Activated CD4-positive, alpha-beta T cell treated with anti-CD3 and anti-CD28 coated beads for 36 hours (primary cell): ENCODE data around the gene FBLL1. TPM values are rescaled to one million over a fixed set of nuclear protein-coding genes. Genes with fewer than 3 reads are reported as not detected.

Source experiments
- ATAC-seq: fragments of 200-7000 bp; cut with Tn5 transposase; one replicate; pipeline ENCODE4 v1.10.0; 2021; ENCODE audit warnings: mild to moderate bottlenecking, moderate library complexity
- CTCF ChIA-PET: fragments of 350-600 bp; sonication (Branson Sonifier 250); formaldehyde crosslinking; loops from one replicate; lab custom pipeline; 2021; ENCODE audit warnings: antibody characterized with exemption; lab: Charles Lee
- POLR2A ChIA-PET: fragments of 350-600 bp; sonication (Branson Sonifier 250); formaldehyde crosslinking; loops from one replicate; lab custom pipeline; 2021; ENCODE audit warnings: antibody characterized with exemption, inconsistent platforms; lab: Charles Lee
- DNase-seq: peaks from one replicate; pipeline ENCODE4 v3.0.0-alpha.2; 2020
- H3K27ac Mint-ChIP-seq: one replicate; pipeline ENCODE4 v1.8.0; 2021; ENCODE audit warnings: mixed read lengths
- H3K27me3 Mint-ChIP-seq: one replicate; pipeline ENCODE4 v1.8.0; 2021; ENCODE audit warnings: mixed read lengths
- H3K36me3 Mint-ChIP-seq: one replicate; pipeline ENCODE4 v1.8.0; 2021; ENCODE audit warnings: low read depth, mixed read lengths
- H3K4me1 Mint-ChIP-seq: one replicate; pipeline ENCODE4 v1.8.0; 2021; ENCODE audit warnings: mixed read lengths
- H3K4me3 Mint-ChIP-seq: one replicate; pipeline ENCODE4 v1.8.0; 2021; ENCODE audit warnings: mild to moderate bottlenecking, moderate library complexity, mixed read lengths
- H3K9me3 Mint-ChIP-seq: one replicate; pipeline ENCODE4 v1.8.0; 2021; ENCODE audit warnings: low read depth, mixed read lengths
- intact Hi-C, 2 experiments: fragments of 100-400 bp; cut with DNase I in 1 of 2; cut with micrococcal nuclease in 1 of 2; formaldehyde crosslinking; loops; one replicate each; pipeline versions ENCODE4 v1.14.2 to v1.15.1; 2022 to 2024; cut with DNase I, micrococcal nuclease
- total RNA-seq, 2 experiments: library from RNA; stranded (reverse); gene quantifications; one replicate each; pipeline ENCODE4 v1.2.3, GENCODE V29; 2021

Gene FBLL1
- not detected for total RNA-seq

DNA sequence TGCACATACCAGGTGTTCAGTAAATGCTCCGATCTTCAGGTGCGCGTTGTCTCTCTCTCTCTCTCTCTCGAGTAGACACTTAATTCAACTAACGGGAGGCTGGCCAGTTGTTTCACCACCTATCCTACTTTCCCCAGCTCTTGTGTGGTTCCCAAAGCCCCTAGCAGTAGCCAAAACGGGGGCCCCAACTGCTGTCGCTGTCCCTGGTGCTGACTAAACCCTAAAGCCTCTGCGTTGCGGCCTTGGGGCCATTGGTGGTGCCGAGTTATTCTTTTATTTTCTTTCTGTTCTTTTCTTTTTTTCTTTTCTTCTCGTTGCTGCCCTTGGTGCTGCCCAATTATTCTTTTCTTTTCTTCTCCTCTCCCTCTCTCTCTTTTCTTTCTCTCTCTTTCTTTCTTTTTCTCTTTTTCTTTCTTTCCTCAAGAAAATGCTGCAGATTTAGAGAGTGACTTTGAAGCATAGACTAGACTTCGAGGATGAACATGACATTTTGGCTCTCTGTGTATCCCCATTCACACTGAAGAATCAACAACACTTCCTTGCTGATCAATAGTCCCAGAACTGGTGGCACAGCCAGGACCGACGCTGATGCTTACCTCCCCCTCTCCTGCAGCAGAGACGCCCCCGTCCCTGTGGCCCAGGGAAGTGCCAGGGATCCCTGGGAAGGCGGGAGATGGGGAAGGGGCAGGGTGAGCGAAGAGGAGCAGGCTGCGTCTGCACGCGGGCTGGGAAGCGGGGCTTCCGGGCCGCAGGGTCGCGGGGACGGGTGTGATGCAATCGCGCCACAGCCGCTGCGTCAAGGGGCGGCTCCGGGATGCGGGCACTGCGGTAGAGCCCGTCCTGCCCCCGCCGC is at the start of gene FBLL1:
Gene FBLL1, plus strand, starts transcription at position 785 of the 853 bp plus-strand sequence. CDS start 200 bp downstream, outside the sequence.
- H3K4me3 Mint-ChIP-seq = peak within 1 kb of the TSS; percentile 65
- CTCF ChIA-PET = no interaction called here
- H3K9me3 Mint-ChIP-seq = peaks cover 4% of the 10 kb centered on the region
- peak; percentile 26 for ATAC-seq
- H3K27me3 Mint-ChIP-seq = peaks cover 40% of the 10 kb centered on the region
- intact Hi-C loops = loop anchor here in 1 of 2 experiments (1.0 kb wide), 1 partner anchor 51 kb away; the partner anchor contains the start of gene PANK3
- H3K4me1 Mint-ChIP-seq = peaks cover 10% of the 10 kb centered on the region
- POLR2A ChIA-PET = no interaction called here
- DNase-seq = peak; percentile 55
- H3K36me3 Mint-ChIP-seq = peaks cover 5% of the 10 kb centered on the region
- no peak within 1 kb of the TSS for H3K27ac Mint-ChIP-seq

DNA sequence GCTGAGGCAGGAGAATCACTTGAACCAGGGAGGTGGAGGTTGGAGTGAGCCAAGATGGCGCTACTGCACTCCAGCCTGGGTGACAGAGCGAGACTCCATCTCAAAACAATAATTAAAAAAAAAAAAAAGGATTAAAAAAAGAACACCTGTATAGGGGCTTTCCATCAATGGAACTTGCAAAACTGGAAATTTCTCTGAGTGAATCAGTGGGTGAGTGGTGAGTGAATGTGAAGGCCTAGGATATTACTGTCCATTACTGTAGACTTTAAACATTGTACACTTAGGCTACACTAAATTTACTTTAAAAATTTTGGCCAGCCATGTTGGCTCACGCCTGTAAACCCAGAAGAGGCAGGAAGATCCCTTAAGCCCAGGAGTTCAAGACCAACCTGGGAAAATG is 48.5 kb upstream of the FBLL1 start:
- intact Hi-C loops = no loop called here
- CTCF ChIA-PET = interaction anchor here (0.8 kb wide), 1 partner anchor 121 kb away, joined by 3 read pairs; no protein-coding TSS in a partner anchor
- H3K27me3 Mint-ChIP-seq = peaks cover 4% of the 10 kb centered on the region

DNA sequence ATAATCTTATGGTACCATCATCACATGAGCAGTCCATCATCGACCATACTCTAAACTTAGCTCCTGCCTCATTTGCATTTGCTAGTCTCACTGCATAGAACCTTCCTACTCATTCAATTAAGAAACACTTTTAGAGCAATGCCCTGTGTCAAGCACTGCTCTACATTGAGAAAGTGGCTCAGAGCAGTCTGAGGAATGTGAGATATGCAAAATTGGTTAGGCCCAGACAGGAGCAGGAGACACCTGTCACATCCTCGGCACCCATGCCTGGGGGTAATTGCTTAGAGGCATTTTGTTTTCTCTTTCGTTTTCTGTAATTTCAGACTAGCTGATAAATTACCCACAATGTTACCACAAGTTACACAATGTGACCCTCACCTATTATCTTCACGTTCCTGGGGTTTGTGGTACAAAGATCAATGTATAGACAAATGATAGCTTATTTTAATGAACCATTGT is 47.7 kb upstream of the FBLL1 start:
- ChIA-PET CTCF (interaction anchor here (0.8 kb wide), 1 partner anchor 122 kb away, joined by 3 read pairs; no protein-coding TSS in a partner anchor), POLR2A (no interaction called here)
- Mint-ChIP-seq H3K4me3 (no peak overlapping the region), H3K27me3 (peaks cover 4% of the 10 kb centered on the region), H3K27ac (no peak overlapping the region), H3K9me3 (no peaks in the 10 kb centered on the region), H3K4me1 (peaks cover 17% of the 10 kb centered on the region), H3K36me3 (peaks cover 2% of the 10 kb centered on the region)
- DNase-seq (peak; percentile 24), ATAC-seq (no peak)
- intact Hi-C loops = no loop called here

More for the DNA sequence above, 48.5 kb upstream of the FBLL1 start:
- peaks cover 11% of the 10 kb centered on the region for H3K4me1 Mint-ChIP-seq
- no peaks in the 10 kb centered on the region for H3K36me3 Mint-ChIP-seq
- no peak overlapping the region for H3K27ac Mint-ChIP-seq
- no peak overlapping the region for H3K4me3 Mint-ChIP-seq
- ATAC-seq (no peak), DNase-seq (no peak)
- POLR2A ChIA-PET = no interaction called here
- no peaks in the 10 kb centered on the region for H3K9me3 Mint-ChIP-seq

DNA sequence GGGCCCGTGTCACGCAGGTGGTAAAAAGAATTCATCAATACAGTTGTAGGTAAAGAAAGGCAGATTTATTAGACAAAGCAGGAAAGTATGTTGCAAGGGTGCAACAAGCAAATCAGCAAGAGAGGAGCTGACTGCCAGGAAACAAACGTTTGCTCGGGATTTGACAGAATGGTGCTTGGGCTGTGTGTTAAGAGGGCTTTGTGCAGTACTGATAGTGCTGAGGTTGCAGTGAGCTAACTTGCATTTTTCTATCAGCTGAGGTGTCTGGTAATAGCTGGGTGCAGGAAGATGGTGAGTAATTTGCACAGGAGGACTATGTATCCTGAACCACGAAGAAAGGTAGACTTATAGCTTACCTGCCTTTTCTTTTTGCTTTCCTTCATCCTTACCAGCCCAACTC is 46.7 kb upstream of the FBLL1 start:
- Mint-ChIP-seq H3K36me3 (peaks cover 7% of the 10 kb centered on the region), H3K9me3 (no peaks in the 10 kb centered on the region), H3K27me3 (peaks cover 4% of the 10 kb centered on the region), H3K27ac (no peak overlapping the region), H3K4me1 (peaks cover 22% of the 10 kb centered on the region), H3K4me3 (no peak overlapping the region)
- POLR2A ChIA-PET = no interaction called here
- DNase-seq (no peak), ATAC-seq (no peak)
- CTCF ChIA-PET = interaction anchor here (0.5 to 0.6 kb wide), 2 partner anchors 10 to 212 kb away, joined by 3 to 5 read pairs; no protein-coding TSS in a partner anchor
- intact Hi-C loops = no loop called here

DNA sequence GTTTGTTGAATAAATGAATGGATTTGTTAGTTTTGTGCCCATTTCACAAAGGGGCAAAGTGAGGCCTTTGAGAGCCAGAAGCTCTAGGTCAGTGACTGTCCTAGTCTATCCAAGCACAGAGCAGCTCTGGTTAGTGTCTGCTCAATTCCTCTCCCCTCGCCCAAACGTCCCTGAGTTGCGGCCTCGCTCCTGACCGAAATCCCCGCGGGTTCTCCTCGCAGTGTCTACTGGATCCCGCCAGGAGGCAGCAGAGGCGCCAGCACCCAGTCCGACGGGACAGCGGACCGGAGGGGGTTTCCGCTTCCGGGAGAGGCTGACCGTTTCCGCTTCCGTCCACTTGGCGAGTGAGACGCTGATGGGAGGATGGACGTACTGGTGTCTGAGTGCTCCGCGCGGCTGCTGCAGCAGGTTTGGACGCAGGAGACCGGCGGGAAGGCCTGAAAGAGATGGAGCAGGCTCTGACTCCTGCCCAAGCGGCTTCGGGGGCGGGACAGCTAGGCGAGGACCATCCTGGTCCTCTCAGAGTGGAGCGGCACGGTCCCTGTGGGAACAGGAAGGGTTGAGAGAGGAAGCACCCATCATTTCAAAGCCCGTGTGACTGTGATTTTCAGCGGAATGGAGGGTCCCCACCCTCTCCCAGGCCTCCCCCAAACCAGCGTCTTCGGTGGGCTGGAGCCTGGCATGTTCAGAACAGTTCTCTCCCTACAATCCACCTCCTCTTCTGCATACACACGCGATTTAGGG is 42.8 kb upstream of the FBLL1 start, which contains the start of gene RARS1:
Gene RARS1, plus strand, starts transcription at position 336 of the 744 bp plus-strand sequence. Its CDS starts 28 bp downstream, at position 364.
- POLR2A ChIA-PET = interaction anchor here (0.6 to 1.0 kb wide), 3 partner anchors 88 to 205 kb away, joined by 3 to 9 read pairs (median 4); partner anchors contain the start of gene PANK3
- Mint-ChIP-seq H3K9me3 (no peaks in the 10 kb centered on the region), H3K4me1 (peaks cover 36% of the 10 kb centered on the region), H3K4me3 (peak within 1 kb of the TSS; percentile 100), H3K36me3 (peaks cover 29% of the 10 kb centered on the region), H3K27ac (peak within 1 kb of the TSS; percentile 97), H3K27me3 (no peaks in the 10 kb centered on the region)
- DNase-seq (peak; percentile 94), ATAC-seq (peak; percentile 92)
- intact Hi-C loops = loop anchor here (1.0 to 5.0 kb wide), 7 partner anchors 93 to 1097 kb away; partner anchors contain the start of genes PANK3 (in 2 of the 2), SPDL1 (in 2 of the 2) and WWC1 (in 1 of the 2)
- CTCF ChIA-PET = interaction anchor here (0.6 to 1.6 kb wide), 9 partner anchors 11 to 217 kb away, joined by 3 to 13 read pairs (median 3); partner anchors contain the start of gene PANK3

DNA sequence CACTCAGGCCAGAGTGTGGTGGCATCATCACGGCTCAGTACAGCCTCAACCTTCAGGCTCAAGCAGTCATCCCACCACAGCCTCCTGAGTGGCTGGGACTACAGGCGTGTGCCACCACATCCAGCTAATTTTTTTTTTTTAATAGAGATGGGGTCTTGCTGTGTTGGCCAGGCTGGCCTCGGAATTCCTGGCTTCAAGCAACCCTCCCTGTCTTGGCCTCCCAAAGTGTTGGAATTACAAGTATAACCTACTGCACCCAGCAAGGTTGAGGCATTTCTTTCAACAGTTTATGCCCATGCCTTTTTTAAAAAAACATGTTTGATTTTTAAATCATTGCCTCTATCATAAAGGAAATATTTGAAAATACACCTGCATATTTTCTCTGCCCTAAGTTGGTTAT is 40.0 kb upstream of the FBLL1 start:
- H3K27ac Mint-ChIP-seq = no peak overlapping the region
- peaks cover 52% of the 10 kb centered on the region for H3K36me3 Mint-ChIP-seq
- ChIA-PET POLR2A (no interaction called here), CTCF (no interaction called here)
- H3K27me3 Mint-ChIP-seq = no peaks in the 10 kb centered on the region
- H3K9me3 Mint-ChIP-seq = no peaks in the 10 kb centered on the region
- DNase-seq = no peak
- ATAC-seq = no peak
- no peak overlapping the region for H3K4me3 Mint-ChIP-seq
- peaks cover 35% of the 10 kb centered on the region for H3K4me1 Mint-ChIP-seq
- intact Hi-C loops = loop anchor here (5.0 kb wide), 3 partner anchors 197 to 1093 kb away; partner anchors contain the start of genes SPDL1 (in 1 of the 2) and WWC1 (in 1 of the 2)

DNA sequence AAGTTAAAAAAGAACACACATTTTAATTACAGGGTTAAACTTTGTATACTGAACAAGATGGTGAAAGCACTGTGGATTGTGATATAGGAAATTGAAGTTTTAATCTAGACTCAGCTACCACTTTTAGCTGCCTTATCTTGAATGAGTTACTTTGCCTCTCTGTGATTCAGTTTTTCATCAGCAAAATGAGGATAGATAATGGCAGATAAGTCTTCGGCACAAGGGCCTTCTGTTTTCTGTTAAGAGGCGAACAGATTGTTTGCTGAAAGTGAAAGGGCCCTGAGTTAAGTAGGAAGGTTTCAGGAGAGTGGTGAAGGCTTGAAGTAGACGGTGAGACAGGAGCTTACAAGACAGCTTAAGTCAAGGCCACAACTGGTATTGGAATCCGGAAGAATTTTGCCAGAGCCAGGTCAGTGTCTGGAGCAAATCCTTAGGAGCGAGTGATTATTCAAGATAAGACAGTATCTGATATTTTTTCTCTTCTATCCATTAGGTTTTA is 35.0 kb upstream of the FBLL1 start:
- ChIA-PET CTCF (no interaction called here), POLR2A (no interaction called here)
- Mint-ChIP-seq H3K27me3 (no peaks in the 10 kb centered on the region), H3K4me3 (no peak overlapping the region), H3K36me3 (peaks cover 72% of the 10 kb centered on the region), H3K27ac (no peak overlapping the region), H3K4me1 (peaks cover 11% of the 10 kb centered on the region), H3K9me3 (no peaks in the 10 kb centered on the region)
- DNase-seq (no peak), ATAC-seq (no peak)
- intact Hi-C loops = no loop called here

DNA sequence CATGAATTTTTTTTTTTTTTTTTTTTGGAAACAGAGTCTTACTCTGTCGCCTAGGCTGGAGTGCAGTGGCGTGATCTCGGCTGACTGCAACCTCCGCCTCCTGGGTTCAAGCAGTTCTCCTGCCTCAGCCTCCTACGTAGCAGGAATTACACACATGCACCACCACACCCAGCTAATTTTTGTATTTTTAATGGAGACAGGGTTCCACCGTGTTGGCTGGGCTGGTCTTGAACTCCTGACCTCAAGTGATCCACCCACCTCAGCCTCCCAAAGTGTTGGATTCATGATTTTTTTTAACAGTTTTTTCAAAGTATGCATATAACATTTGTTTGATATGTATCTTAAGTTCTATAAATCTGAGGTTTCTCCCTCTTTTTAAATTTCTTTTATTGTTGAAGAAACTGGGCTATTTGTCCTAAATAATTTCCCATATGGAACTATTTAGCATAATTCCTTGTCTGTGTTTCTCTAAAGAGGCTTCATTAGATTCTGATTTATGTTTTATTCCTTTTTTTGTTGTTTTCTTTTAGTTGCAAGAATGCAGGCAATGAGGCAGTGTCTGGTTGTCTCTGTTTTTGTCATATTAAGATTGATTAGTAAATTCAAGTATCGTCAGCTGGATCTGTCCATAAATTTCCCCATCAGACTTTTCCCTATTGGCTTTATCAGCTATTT is 26.4 kb upstream of the FBLL1 start:
- Mint-ChIP-seq H3K27ac (no peak overlapping the region), H3K27me3 (no peaks in the 10 kb centered on the region), H3K4me1 (no peaks in the 10 kb centered on the region), H3K36me3 (peaks cover 48% of the 10 kb centered on the region), H3K9me3 (no peaks in the 10 kb centered on the region), H3K4me3 (no peak overlapping the region)
- no peak for ATAC-seq
- no peak for DNase-seq
- intact Hi-C loops = no loop called here
- ChIA-PET CTCF (no interaction called here), POLR2A (no interaction called here)

DNA sequence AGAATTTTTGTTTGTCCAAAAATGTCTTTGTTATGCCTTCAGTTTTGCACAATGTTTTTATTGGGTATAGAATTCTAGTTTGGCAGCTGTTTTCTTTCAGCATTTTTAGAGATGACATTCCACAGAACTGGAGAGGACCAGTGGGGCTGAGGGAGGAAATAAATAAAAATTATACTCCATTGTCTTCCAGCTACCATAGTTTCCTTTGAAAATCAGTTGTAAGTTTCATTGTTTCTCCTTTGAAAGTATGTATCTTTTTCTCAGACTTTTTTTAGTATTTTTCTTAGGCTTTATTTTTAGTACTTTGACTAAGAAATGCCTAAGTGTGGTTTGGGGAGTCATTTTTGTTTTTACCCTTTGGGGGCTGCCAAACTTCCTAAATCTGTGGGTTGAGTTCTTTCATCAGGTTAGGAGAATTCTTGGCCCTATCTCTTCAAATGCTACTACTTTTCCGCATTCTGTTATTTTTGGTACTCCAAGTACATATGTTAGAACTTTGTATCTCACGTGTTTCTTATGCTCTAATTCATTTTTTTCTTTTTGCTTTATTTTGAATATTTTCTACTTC is 15.2 kb upstream of the FBLL1 start:
- Mint-ChIP-seq H3K9me3 (peaks cover 4% of the 10 kb centered on the region), H3K27me3 (no peaks in the 10 kb centered on the region), H3K36me3 (peaks cover 81% of the 10 kb centered on the region), H3K27ac (no peak overlapping the region), H3K4me3 (no peak overlapping the region), H3K4me1 (no peaks in the 10 kb centered on the region)
- ATAC-seq (no peak), DNase-seq (no peak)
- CTCF ChIA-PET = interaction anchor here (0.7 kb wide), 2 partner anchors 22 to 118 kb away, joined by 3 read pairs; no protein-coding TSS in a partner anchor
- intact Hi-C loops = no loop called here
- POLR2A ChIA-PET = no interaction called here

DNA sequence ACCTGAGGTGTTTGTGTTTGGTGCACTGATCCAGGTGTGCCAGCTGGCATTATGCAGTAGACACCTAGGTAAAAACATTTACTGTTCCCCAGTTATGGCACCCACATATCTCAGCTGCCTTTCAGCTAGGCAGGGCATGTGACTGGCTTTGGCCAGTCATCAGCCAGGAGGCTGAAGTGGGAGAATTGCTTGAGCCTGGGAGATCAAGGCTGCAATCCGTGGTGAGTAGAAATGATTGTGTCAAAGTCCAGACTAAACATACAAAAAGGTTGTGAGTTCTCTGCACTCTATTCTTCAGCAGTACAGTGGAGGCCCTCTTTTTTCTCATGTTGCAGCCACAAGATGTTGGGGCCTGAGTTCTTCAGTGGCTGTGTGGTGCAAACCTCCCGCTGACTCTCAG is 3.2 kb upstream of the FBLL1 start:
- Mint-ChIP-seq H3K27ac (no peak overlapping the region), H3K9me3 (peaks cover 4% of the 10 kb centered on the region), H3K27me3 (peaks cover 24% of the 10 kb centered on the region), H3K4me1 (peaks cover 10% of the 10 kb centered on the region), H3K36me3 (peaks cover 9% of the 10 kb centered on the region), H3K4me3 (no peak overlapping the region)
- DNase-seq (no peak), ATAC-seq (no peak)
- CTCF ChIA-PET = no interaction called here
- POLR2A ChIA-PET = no interaction called here
- intact Hi-C loops = no loop called here
